IPS-18c (cell line): ENCODE results near the gene OR1K1.

ENCODE experiments used
- H3K4me3 ChIP-seq: 2 replicates; pipeline ENCODE4 v1.7.0; 2013; ENCODE audit warnings: low read depth, mild to moderate bottlenecking, low read length, moderate library complexity; ENCODE audit not compliant: insufficient read depth
- H3K9me3 ChIP-seq: one replicate; pipeline ENCODE4 v1.6.1; 2013; ENCODE audit warnings: mild to moderate bottlenecking, low read length, moderate library complexity; ENCODE audit not compliant: control insufficient read depth, insufficient read depth

The OR1K1 gene

GRCh38 chr9:122800066-122801060, at the start of gene OR1K1:
Gene OR1K1, plus strand, starts transcription at chr9:122800123. Its CDS starts 0 bp downstream, at chr9:122800123.
- Histone ChIP-seq H3K4me3 (no peak within 1 kb of the TSS), H3K9me3 (peaks cover 3% of the 10 kb centered on the region)

GRCh38 chr9:122754825-122755224, 45.1 kb upstream of the OR1K1 start:
- H3K9me3 ChIP-seq = peaks cover 3% of the 10 kb centered on the region
- no peak overlapping the region for H3K4me3 ChIP-seq

GRCh38 chr9:122767817-122768216, 32.1 kb upstream of the OR1K1 start:
- Histone ChIP-seq H3K9me3 (no peaks in the 10 kb centered on the region), H3K4me3 (no peak overlapping the region)

GRCh38 chr9:122777052-122777451, 22.9 kb upstream of the OR1K1 start:
- H3K9me3 ChIP-seq = no peaks in the 10 kb centered on the region
- no peak overlapping the region for H3K4me3 ChIP-seq

- Histone ChIP-seq H3K4me3 (no peak overlapping the region), H3K9me3 (no peaks in the 10 kb centered on the region)
Observed at GRCh38 chr9:122777935-122778627, 21.8 kb upstream of the OR1K1 start.

- no peak overlapping the region for H3K4me3 ChIP-seq
- no peaks in the 10 kb centered on the region for H3K9me3 ChIP-seq
Observed at GRCh38 chr9:122779181-122779580, 20.7 kb upstream of the OR1K1 start.

- Histone ChIP-seq H3K9me3 (no peaks in the 10 kb centered on the region), H3K4me3 (no peak overlapping the region)
Observed at GRCh38 chr9:122780026-122780425, 19.9 kb upstream of the OR1K1 start.

GRCh38 chr9:122781671-122782070, 18.3 kb upstream of the OR1K1 start:
- H3K9me3 ChIP-seq = no peaks in the 10 kb centered on the region
- H3K4me3 ChIP-seq = no peak overlapping the region

GRCh38 chr9:122785269-122785668, 14.7 kb upstream of the OR1K1 start:
- Histone ChIP-seq H3K9me3 (no peaks in the 10 kb centered on the region), H3K4me3 (no peak overlapping the region)

GRCh38 chr9:122786338-122786737, 13.6 kb upstream of the OR1K1 start:
- no peak overlapping the region for H3K4me3 ChIP-seq

GRCh38 chr9:122788831-122789230, 11.1 kb upstream of the OR1K1 start, which contains the start of gene OR5C1:
Gene OR5C1, plus strand, starts transcription at chr9:122788933. Its CDS starts 0 bp downstream, at chr9:122788933.
- Histone ChIP-seq H3K9me3 (peaks cover 3% of the 10 kb centered on the region), H3K4me3 (no peak within 1 kb of the TSS)

More at GRCh38 chr9:122786338-122786737, 13.6 kb upstream of the OR1K1 start:
- H3K9me3 ChIP-seq = no peaks in the 10 kb centered on the region

- Histone ChIP-seq H3K4me3 (no peak overlapping the region), H3K9me3 (peaks cover 3% of the 10 kb centered on the region)
Observed at GRCh38 chr9:122789256-122790046, 10.5 kb upstream of the OR1K1 start.

GRCh38 chr9:122791872-122792669, 7.9 kb upstream of the OR1K1 start:
- Histone ChIP-seq H3K9me3 (peaks cover 3% of the 10 kb centered on the region), H3K4me3 (no peak overlapping the region)

- Histone ChIP-seq H3K9me3 (peaks cover 3% of the 10 kb centered on the region), H3K4me3 (no peak overlapping the region)
Observed at GRCh38 chr9:122797316-122798063, 2.4 kb upstream of the OR1K1 start.

GRCh38 chr9:122806661-122807060, 6.7 kb downstream of the OR1K1 start:
- peaks cover 3% of the 10 kb centered on the region for H3K9me3 ChIP-seq
- no peak overlapping the region for H3K4me3 ChIP-seq
